ENCODE measurements around the gene IRF2.
"Not testable (repeated sequence)": the region's sequence is repeated elsewhere in the genome, so short reads cannot be mapped to it uniquely, and the experiment has no call there.

Gene IRF2

GRCh38 chr4:184349283-184350039 is 124.9 kb downstream of the IRF2 start:
- H3K27ac ChIP-seq = 0 out of 2 replicates have a peak overlapping the region, but pooled peaks have one; percentile 56
- no peak for TF ChIP-seq ZFX (IDR thresholded peaks at IDR 0.05; ENCODE audit: borderline replicate concordance)
- no peak for TF ChIP-seq CTCF (IDR thresholded peaks at IDR 0.05)

- TF ChIP-seq CTCF (IDR thresholded peaks at IDR 0.05) (no peak), ZFX (IDR thresholded peaks at IDR 0.05; ENCODE audit: borderline replicate concordance) (no peak)
- H3K27ac ChIP-seq = peak overlapping the region; percentile 56
These were observed 125.8 kb downstream of the IRF2 start for GRCh38 chr4:184348311-184349233.

GRCh38 chr4:184347251-184348239 is 126.8 kb downstream of the IRF2 start:
- peak overlapping the region; percentile 56 for H3K27ac ChIP-seq
- TF ChIP-seq ZFX (IDR thresholded peaks at IDR 0.05; ENCODE audit: borderline replicate concordance) (no peak), CTCF (IDR thresholded peaks at IDR 0.05) (no peak)

GRCh38 chr4:184346682-184347081 is 127.7 kb downstream of the IRF2 start:
- TF ChIP-seq CTCF (IDR thresholded peaks at IDR 0.05) (no peak), ZFX (IDR thresholded peaks at IDR 0.05; ENCODE audit: borderline replicate concordance) (no peak)
- peak overlapping the region; percentile 56 for H3K27ac ChIP-seq

GRCh38 chr4:184346273-184346672 is 128.1 kb downstream of the IRF2 start:
- H3K27ac ChIP-seq = not testable (repeated sequence)

GRCh38 chr4:184345573-184345922 is 128.8 kb downstream of the IRF2 start:
- H3K27ac ChIP-seq = no peak overlapping the region
- TF ChIP-seq CTCF (IDR thresholded peaks at IDR 0.05) (no peak), ZFX (IDR thresholded peaks at IDR 0.05; ENCODE audit: borderline replicate concordance) (no peak)

All from 22Rv1 (cell line).